Measurements from ENCODE around the gene GRXCR2.
"Not testable (repeated sequence)": the region's sequence is repeated elsewhere in the genome, so short reads cannot be mapped to it uniquely, and the experiment has no call there.

GRXCR2 gene

GRCh38 chr5:145838276-145838675 lies 34.5 kb downstream of the GRXCR2 start:
- ATAC-seq = no peak
- TF ChIP-seq GLIS3 (CRISPR knock-in tag; IDR thresholded peaks at IDR 0.05) (no peak), ARNTL (CRISPR knock-in tag; IDR thresholded peaks at IDR 0.05; ENCODE audit: borderline replicate concordance, low read depth) (no peak), PATZ1 (CRISPR knock-in tag; IDR thresholded peaks at IDR 0.05; ENCODE audit: borderline replicate concordance) (no peak), RARB (CRISPR knock-in tag; IDR thresholded peaks at IDR 0.05) (no peak), PPARA (CRISPR knock-in tag; IDR thresholded peaks at IDR 0.05; ENCODE audit: borderline replicate concordance) (no peak), TCF4 (CRISPR knock-in tag; IDR thresholded peaks at IDR 0.05; ENCODE audit: borderline replicate concordance) (no peak), ZFP3 (CRISPR knock-in tag; IDR thresholded peaks at IDR 0.05) (no peak), ISL1 (CRISPR knock-in tag; IDR thresholded peaks at IDR 0.05) (no peak), CREB5 (CRISPR knock-in tag; IDR thresholded peaks at IDR 0.05; ENCODE audit: low read depth) (no peak), TSHZ2 (CRISPR knock-in tag; IDR thresholded peaks at IDR 0.05) (no peak), ZNF565 (CRISPR knock-in tag; conservative IDR thresholded peaks at IDR 0.05; ENCODE audit: low read depth) (no peak), CSDC2 (CRISPR knock-in tag; IDR thresholded peaks at IDR 0.05) (no peak), ESRRG (CRISPR knock-in tag; IDR thresholded peaks at IDR 0.05) (no peak), ZC3H10 (CRISPR knock-in tag; IDR thresholded peaks at IDR 0.05) (no peak), SNAI2 (CRISPR knock-in tag; IDR thresholded peaks at IDR 0.05) (no peak), BACH2 (CRISPR knock-in tag; IDR thresholded peaks at IDR 0.05; ENCODE audit: borderline replicate concordance) (no peak)

GRCh38 chr5:145836241-145836640 lies 36.6 kb downstream of the GRXCR2 start:
- not testable (repeated sequence) for ATAC-seq

- ATAC-seq = no peak
Measured at GRCh38 chr5:145835848-145836239, 37.0 kb downstream of the GRXCR2 start.

More at GRCh38 chr5:145835848-145836239, 37.0 kb downstream of the GRXCR2 start:
- TF ChIP-seq ESRRG (CRISPR knock-in tag; IDR thresholded peaks at IDR 0.05) = no peak
- TF ChIP-seq PATZ1 (CRISPR knock-in tag; IDR thresholded peaks at IDR 0.05; ENCODE audit: borderline replicate concordance) = no peak
- no peak for TF ChIP-seq BACH2 (CRISPR knock-in tag; IDR thresholded peaks at IDR 0.05; ENCODE audit: borderline replicate concordance)
- no peak for TF ChIP-seq PPARA (CRISPR knock-in tag; IDR thresholded peaks at IDR 0.05; ENCODE audit: borderline replicate concordance)
- no peak for TF ChIP-seq TOX (CRISPR knock-in tag; IDR thresholded peaks at IDR 0.05; ENCODE audit: borderline replicate concordance)
- TF ChIP-seq TSHZ2 (CRISPR knock-in tag; IDR thresholded peaks at IDR 0.05) = no peak
- TF ChIP-seq ARNTL (CRISPR knock-in tag; IDR thresholded peaks at IDR 0.05; ENCODE audit: borderline replicate concordance, low read depth) = no peak
- no peak for TF ChIP-seq GLIS3 (CRISPR knock-in tag; IDR thresholded peaks at IDR 0.05)
- TF ChIP-seq SNAI2 (CRISPR knock-in tag; IDR thresholded peaks at IDR 0.05) = no peak
- no peak for TF ChIP-seq CSDC2 (CRISPR knock-in tag; IDR thresholded peaks at IDR 0.05)
- TF ChIP-seq ZFP3 (CRISPR knock-in tag; IDR thresholded peaks at IDR 0.05) = no peak
- TF ChIP-seq CREB5 (CRISPR knock-in tag; IDR thresholded peaks at IDR 0.05; ENCODE audit: low read depth) = no peak
- TF ChIP-seq CSRNP3 (CRISPR knock-in tag; IDR thresholded peaks at IDR 0.05) = no peak
- no peak for TF ChIP-seq ZNF565 (CRISPR knock-in tag; conservative IDR thresholded peaks at IDR 0.05; ENCODE audit: low read depth)
- no peak for TF ChIP-seq RARB (CRISPR knock-in tag; IDR thresholded peaks at IDR 0.05)
- no peak for TF ChIP-seq ZFP30 (CRISPR knock-in tag; IDR thresholded peaks at IDR 0.05)

Measured in SK-N-SH treated with all-trans-retinoic acid at 6 μM for 48 hours (cell line).